Naive thymus-derived CD8-positive, alpha-beta T cell (primary cell): ENCODE results near the gene B4GALNT3. TPM values are rescaled to one million over a fixed set of nuclear protein-coding genes. Genes with fewer than 3 reads are reported as not detected.
"Not testable (repeated sequence)": the region's sequence is repeated elsewhere in the genome, so short reads cannot be mapped to it uniquely, and the experiment has no call there.

ENCODE experiments used
- ATAC-seq, 2 donors: fragments of 150-1000 bp; cut with Tn5 transposase in 1 of 2; sonication (Bioruptor Pico), chemical (Tn5 transposase) in 1 of 2; 1 replicate in 1 of 2; 2 replicates in 1 of 2; pipeline ENCODE4 v1.10.0; 2021; ENCODE audit warnings: mild to moderate bottlenecking in 2 of 2, moderate library complexity in 2 of 2
- POLR2A ChIA-PET: fragments of 350-600 bp; sonication (Branson Sonifier 250); formaldehyde crosslinking; loops from one replicate; lab custom pipeline; 2021; ENCODE audit warnings: antibody characterized with exemption; lab: Charles Lee
- DNase-seq, 10 donors: peaks; one replicate each; pipeline versions ENCODE4 v3.0.0 to v3.0.0-alpha.2; 2020 to 2022
- H3K27ac Mint-ChIP-seq, 10 donors: one replicate each; pipeline ENCODE4 v1.8.0; 2020 to 2022; ENCODE audit warnings: mild to moderate bottlenecking in 10 of 10, mixed read lengths in 10 of 10, moderate library complexity in 4 of 10, inconsistent platforms in 1 of 10
- H3K27me3 Mint-ChIP-seq, 5 donors: one replicate each; pipeline ENCODE4 v1.8.0; 2021 to 2022; ENCODE audit warnings: mixed read lengths in 5 of 5
- H3K36me3 Mint-ChIP-seq, 3 donors: one replicate each; pipeline ENCODE4 v1.8.0; 2020 to 2022; ENCODE audit warnings: mixed read lengths in 3 of 3, mild to moderate bottlenecking in 2 of 3, inconsistent platforms in 1 of 3
- H3K4me1 Mint-ChIP-seq, 4 donors: one replicate each; pipeline ENCODE4 v1.8.0; 2021 to 2022; ENCODE audit warnings: mixed read lengths in 4 of 4
- H3K4me3 Mint-ChIP-seq, 10 donors: one replicate each; pipeline ENCODE4 v1.8.0; 2020 to 2022; ENCODE audit warnings: mild to moderate bottlenecking in 10 of 10, mixed read lengths in 10 of 10, moderate library complexity in 6 of 10, inconsistent platforms in 1 of 10
- H3K9me3 Mint-ChIP-seq, 9 donors: one replicate each; pipeline ENCODE4 v1.8.0; 2020 to 2022; ENCODE audit warnings: mixed read lengths in 9 of 9, mild to moderate bottlenecking in 3 of 9, inconsistent platforms in 1 of 9, moderate library complexity in 1 of 9
- polyA plus RNA-seq, 3 donors: library from polyadenylated mRNA; unstranded; fragments of 300-500 nt; fragmentation: Illumina TruSeq; gene quantifications; one replicate each; pipeline ENCODE4 v1.2.3, GENCODE V29; 2021
- total RNA-seq, 8 experiments: library from RNA in 2 of 8; stranded (reverse) in 2 of 8; gene quantifications; one replicate each; pipeline ENCODE4 v1.2.3 and lab custom pipeline; 2021 to 2026

B4GALNT3 gene
- total and polyA plus RNA-seq, 5 experiments from 2014 or later: 0.14 to 1.8 (median 0.40) TPM

- Mint-ChIP-seq H3K9me3 (no peaks in the 10 kb centered on the region), H3K27ac (peak overlapping the region in 2 of 10 donors; percentile 69 to 83), H3K4me1 (peaks cover 0 to 25% (median 21%) of the 10 kb centered on the region in 4 donors), H3K4me3 (peak overlapping the region in 1 of 10 donors; percentile 38), H3K36me3 (no peaks in the 10 kb centered on the region), H3K27me3 (no peaks in the 10 kb centered on the region)
- no peak for ATAC-seq
- peak in 1 of 10 donors; percentile 4 for DNase-seq
- POLR2A ChIA-PET: interaction anchor here (1.2 to 3.2 kb wide), 6 partner anchors 12 to 374 kb away, joined by 4 to 15 read pairs (median 8); partner anchors contain the start of genes RAD52 and WNK1
Observed at GRCh38 chr12:575129-575502, 115.4 kb downstream of the B4GALNT3 start.

- Mint-ChIP-seq H3K27me3 (peaks cover 0 to 5% (median 0%) of the 10 kb centered on the region in 5 donors), H3K9me3 (no peaks in the 10 kb centered on the region), H3K27ac (peak overlapping the region in 8 of 10 donors; percentile 51 to 92 (median 74)), H3K4me1 (peaks cover 4 to 25% (median 21%) of the 10 kb centered on the region in 4 donors), H3K4me3 (peak overlapping the region; percentile 30 to 67 (median 54)), H3K36me3 (no peaks in the 10 kb centered on the region)
- ATAC-seq (peak; percentile 98 to 100), DNase-seq (peak; percentile 65 to 92 (median 84))
- POLR2A ChIA-PET: interaction anchor here (1.0 to 3.2 kb wide), 6 partner anchors 13 to 373 kb away, joined by 3 to 15 read pairs (median 7); partner anchors contain the start of genes RAD52 and WNK1
Observed at GRCh38 chr12:575948-576614, 116.3 kb downstream of the B4GALNT3 start.

GRCh38 chr12:576615-577110, 116.9 kb downstream of the B4GALNT3 start:
- ATAC-seq: no peak
- H3K27me3 Mint-ChIP-seq: peaks cover 0 to 5% (median 0%) of the 10 kb centered on the region in 5 donors
- no peak for DNase-seq
- peaks cover 4 to 25% (median 19%) of the 10 kb centered on the region in 4 donors for H3K4me1 Mint-ChIP-seq
- peak overlapping the region in 6 of 10 donors; percentile 44 to 92 (median 61) for H3K27ac Mint-ChIP-seq
- H3K4me3 Mint-ChIP-seq: peak overlapping the region in 9 of 10 donors; percentile 22 to 62 (median 44)
- H3K9me3 Mint-ChIP-seq: no peaks in the 10 kb centered on the region
- no peaks in the 10 kb centered on the region for H3K36me3 Mint-ChIP-seq
- POLR2A ChIA-PET: interaction anchor here (1.0 to 3.2 kb wide), 6 partner anchors 13 to 373 kb away, joined by 3 to 15 read pairs (median 7); partner anchors contain the start of genes RAD52 and WNK1

- not testable (repeated sequence) for DNase-seq, H3K27ac Mint-ChIP-seq, H3K9me3 Mint-ChIP-seq, H3K27me3 Mint-ChIP-seq, ATAC-seq, H3K36me3 Mint-ChIP-seq, H3K4me3 Mint-ChIP-seq
- POLR2A ChIA-PET: interaction anchor here (1.3 to 3.2 kb wide), 2 partner anchors 177 to 371 kb away, joined by 3 to 11 read pairs; partner anchors contain the start of gene RAD52
- peaks cover 4 to 25% (median 17%) of the 10 kb centered on the region in 4 donors for H3K4me1 Mint-ChIP-seq
Observed at GRCh38 chr12:577994-578747, 118.4 kb downstream of the B4GALNT3 start.

GRCh38 chr12:578748-579419, 119.1 kb downstream of the B4GALNT3 start:
- H3K9me3 Mint-ChIP-seq: no peaks in the 10 kb centered on the region
- no peak for ATAC-seq
- no peak for DNase-seq
- H3K4me1 Mint-ChIP-seq: peaks cover 4 to 25% (median 16%) of the 10 kb centered on the region in 4 donors
- no peaks in the 10 kb centered on the region for H3K36me3 Mint-ChIP-seq
- peaks cover 0 to 5% (median 0%) of the 10 kb centered on the region in 5 donors for H3K27me3 Mint-ChIP-seq
- peak overlapping the region in 1 of 10 donors; percentile 20 for H3K27ac Mint-ChIP-seq
- H3K4me3 Mint-ChIP-seq: no peak overlapping the region
- POLR2A ChIA-PET: interaction anchor here (1.3 kb wide), 1 partner anchor 176 kb away, joined by 3 read pairs; no protein-coding TSS in a partner anchor

GRCh38 chr12:579420-580110, 119.8 kb downstream of the B4GALNT3 start:
- POLR2A ChIA-PET: interaction anchor here (1.3 kb wide), 1 partner anchor 175 kb away, joined by 3 read pairs; no protein-coding TSS in a partner anchor
- ATAC-seq: no peak

GRCh38 chr12:580813-581212, 121.1 kb downstream of the B4GALNT3 start:
- H3K9me3 Mint-ChIP-seq: no peaks in the 10 kb centered on the region
- no peaks in the 10 kb centered on the region for H3K36me3 Mint-ChIP-seq
- H3K27ac Mint-ChIP-seq: peak overlapping the region in 1 of 10 donors; percentile 2
- POLR2A ChIA-PET: interaction anchor here (0.5 kb wide), 1 partner anchor 26 kb away, joined by 4 read pairs; no protein-coding TSS in a partner anchor
- ATAC-seq (no peak), DNase-seq (no peak)
- peaks cover 4 to 11% (median 9%) of the 10 kb centered on the region in 4 donors for H3K4me1 Mint-ChIP-seq
- H3K27me3 Mint-ChIP-seq: peaks cover 0 to 5% (median 0%) of the 10 kb centered on the region in 5 donors
- H3K4me3 Mint-ChIP-seq: no peak overlapping the region

More at GRCh38 chr12:579420-580110, 119.8 kb downstream of the B4GALNT3 start:
- H3K9me3 Mint-ChIP-seq: no peaks in the 10 kb centered on the region
- no peak for DNase-seq
- no peak overlapping the region for H3K4me3 Mint-ChIP-seq
- H3K27ac Mint-ChIP-seq: peak overlapping the region in 1 of 10 donors; percentile 20
- H3K36me3 Mint-ChIP-seq: no peaks in the 10 kb centered on the region
- peaks cover 0 to 5% (median 0%) of the 10 kb centered on the region in 5 donors for H3K27me3 Mint-ChIP-seq
- H3K4me1 Mint-ChIP-seq: peaks cover 4 to 24% (median 16%) of the 10 kb centered on the region in 4 donors

- ATAC-seq (no peak), DNase-seq (no peak)
- H3K9me3 Mint-ChIP-seq: no peaks in the 10 kb centered on the region
- peaks cover 0 to 5% (median 0%) of the 10 kb centered on the region in 5 donors for H3K27me3 Mint-ChIP-seq
- no peak overlapping the region for H3K4me3 Mint-ChIP-seq
- no peak overlapping the region for H3K27ac Mint-ChIP-seq
- H3K4me1 Mint-ChIP-seq: peaks cover 4 to 7% (median 5%) of the 10 kb centered on the region in 4 donors
- H3K36me3 Mint-ChIP-seq: no peaks in the 10 kb centered on the region
- POLR2A ChIA-PET: no interaction called here
Observed at GRCh38 chr12:581321-581720, 121.6 kb downstream of the B4GALNT3 start.

- no peak for DNase-seq
- Mint-ChIP-seq H3K4me1 (peaks cover under 1 to 5% (median 2%) of the 10 kb centered on the region in 4 donors), H3K9me3 (no peaks in the 10 kb centered on the region), H3K27me3 (peaks cover 0 to 5% (median 0%) of the 10 kb centered on the region in 5 donors), H3K27ac (peak overlapping the region in 1 of 10 donors; percentile 21), H3K4me3 (no peak overlapping the region), H3K36me3 (no peaks in the 10 kb centered on the region)
- ATAC-seq: no peak
- POLR2A ChIA-PET: no interaction called here
Observed at GRCh38 chr12:581746-582145, 122.0 kb downstream of the B4GALNT3 start.

GRCh38 chr12:583251-583869, 123.6 kb downstream of the B4GALNT3 start:
- ATAC-seq: no peak
- peaks cover 0 to 1% (median 0%) of the 10 kb centered on the region in 9 donors for H3K9me3 Mint-ChIP-seq
- no peak overlapping the region for H3K4me3 Mint-ChIP-seq
- DNase-seq: no peak
- POLR2A ChIA-PET: no interaction called here
- peaks cover 0 to under 1% (median 0%) of the 10 kb centered on the region in 3 donors for H3K36me3 Mint-ChIP-seq
- no peak overlapping the region for H3K27ac Mint-ChIP-seq
- peaks cover 0 to 5% (median 0%) of the 10 kb centered on the region in 5 donors for H3K27me3 Mint-ChIP-seq
- H3K4me1 Mint-ChIP-seq: peaks cover 0 to 5% (median 0%) of the 10 kb centered on the region in 4 donors
